IPS DF 4.7 (cell line): ENCODE measurements around the gene ALG12.

Source experiments
- DNase-seq: peaks from one replicate; pipeline ENCODE4 v3.0.0-alpha.2; 2013; ENCODE audit warnings: low spot score; ENCODE audit errors: extremely low read depth

The ALG12 gene

GRCh38 chr22:49930596-49931412 lies 12.6 kb upstream of the ALG12 start:
- DNase-seq, result no peak

- no peak for DNase-seq
Observed at GRCh38 chr22:49929994-49930575, 11.8 kb upstream of the ALG12 start.

DNA sequence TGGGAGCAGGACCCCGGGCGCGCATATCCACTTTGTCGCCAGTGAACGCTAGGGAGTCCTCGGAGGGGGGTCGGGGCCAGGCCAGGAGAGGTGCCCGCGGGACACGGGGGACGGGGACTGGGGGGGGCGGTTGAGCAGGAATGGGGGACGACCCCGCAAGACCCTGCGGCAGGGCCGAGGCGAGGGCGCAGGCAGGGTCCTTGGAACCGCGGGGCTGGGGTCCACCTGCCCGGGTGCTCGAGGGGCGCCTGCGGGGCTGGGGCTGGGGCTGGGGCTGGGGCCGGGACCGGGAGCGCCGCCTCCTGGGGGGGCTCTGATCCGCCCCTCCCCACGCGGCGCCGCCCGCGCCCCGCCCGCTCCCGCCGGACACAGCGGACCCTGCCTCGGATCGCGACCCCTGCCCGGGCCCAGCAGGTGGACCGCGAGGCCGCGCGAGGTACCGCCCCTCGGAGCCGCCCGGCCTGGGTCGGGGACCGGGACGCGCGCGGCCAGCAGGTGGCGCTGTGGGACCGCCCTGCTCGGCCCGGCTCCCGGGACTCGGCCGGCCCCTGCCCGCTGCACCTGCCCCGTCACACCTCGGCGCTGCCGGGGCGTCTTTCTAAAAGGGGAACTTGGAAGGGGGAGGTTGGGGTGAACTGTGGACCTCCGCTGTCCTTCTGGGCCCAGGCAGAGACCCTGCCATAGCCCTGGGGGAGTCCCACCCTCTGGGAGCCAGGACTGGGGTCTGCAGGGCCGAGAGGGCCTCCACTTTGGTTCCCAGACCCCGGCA lies 11.2 kb upstream of the ALG12 start:
- DNase-seq, result no peak

DNA sequence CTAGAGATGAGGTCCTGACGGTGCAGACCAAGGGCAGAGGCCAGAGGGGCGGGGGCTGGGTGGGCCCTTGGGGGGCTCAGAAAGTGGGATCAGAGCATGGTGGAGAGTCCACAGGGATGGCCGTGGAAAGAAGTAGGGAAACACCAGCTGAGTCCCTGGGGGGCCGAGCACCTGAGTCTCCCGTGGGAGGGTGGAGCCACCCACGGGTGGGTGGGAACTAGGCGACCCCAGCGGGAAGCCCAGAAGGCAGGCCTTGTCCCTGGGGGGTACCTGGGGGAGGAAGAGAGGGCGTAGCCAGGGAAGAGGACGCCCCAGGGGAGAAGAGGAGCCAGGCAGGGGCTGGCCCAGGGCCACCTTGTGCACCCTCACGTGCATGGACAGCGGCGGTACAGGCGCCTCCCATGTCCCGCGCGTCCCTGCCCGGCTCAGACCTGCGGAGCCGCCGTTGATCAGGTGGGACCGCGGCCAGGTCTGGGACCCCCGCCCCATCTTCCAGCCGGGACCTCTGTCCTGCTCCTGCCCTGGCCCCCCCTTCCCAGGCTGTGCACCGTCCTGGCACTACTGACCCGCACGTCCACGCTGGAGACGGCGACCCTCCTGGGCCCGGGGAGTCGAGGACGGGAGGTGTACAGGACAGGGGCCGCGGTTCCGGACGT lies 10.4 kb upstream of the ALG12 start:
- no peak for DNase-seq

GRCh38 chr22:49928185-49928495 lies 9.9 kb upstream of the ALG12 start:
- no peak for DNase-seq

DNA sequence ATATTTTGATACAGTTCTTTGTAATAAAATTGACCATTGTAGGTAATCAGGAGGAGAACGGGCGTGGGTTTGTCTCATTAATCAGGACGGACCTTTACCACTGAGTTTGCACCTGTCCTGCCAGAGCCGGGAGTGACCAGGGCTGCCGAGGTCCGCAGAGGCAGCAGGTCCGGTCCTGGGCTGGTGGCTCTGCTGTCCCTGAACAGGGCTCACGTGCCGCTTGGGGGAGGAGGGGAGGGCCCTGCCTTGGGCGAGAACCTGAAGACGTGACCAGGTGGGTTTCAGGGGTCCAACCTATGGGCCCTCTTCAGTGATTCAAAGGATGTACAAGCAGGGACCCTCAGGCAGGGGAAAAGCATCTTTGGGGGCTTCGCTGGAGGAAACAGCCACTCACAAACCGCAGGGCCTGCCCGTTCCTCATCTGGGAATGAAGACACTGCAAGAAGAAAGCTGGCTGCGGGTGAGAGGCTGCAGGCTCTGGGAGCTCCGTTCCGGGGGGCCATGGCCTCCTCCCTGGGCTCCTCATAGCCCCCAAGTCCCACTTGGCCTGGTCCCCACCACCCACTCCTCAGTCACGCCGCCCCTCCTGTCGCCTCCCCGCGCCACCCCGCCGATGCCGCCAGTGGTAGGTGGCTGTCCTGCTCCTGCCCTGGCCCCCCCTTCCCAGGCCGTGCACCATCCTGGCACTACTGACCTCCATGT lies 9.4 kb upstream of the ALG12 start:
- DNase-seq, result no peak

DNA sequence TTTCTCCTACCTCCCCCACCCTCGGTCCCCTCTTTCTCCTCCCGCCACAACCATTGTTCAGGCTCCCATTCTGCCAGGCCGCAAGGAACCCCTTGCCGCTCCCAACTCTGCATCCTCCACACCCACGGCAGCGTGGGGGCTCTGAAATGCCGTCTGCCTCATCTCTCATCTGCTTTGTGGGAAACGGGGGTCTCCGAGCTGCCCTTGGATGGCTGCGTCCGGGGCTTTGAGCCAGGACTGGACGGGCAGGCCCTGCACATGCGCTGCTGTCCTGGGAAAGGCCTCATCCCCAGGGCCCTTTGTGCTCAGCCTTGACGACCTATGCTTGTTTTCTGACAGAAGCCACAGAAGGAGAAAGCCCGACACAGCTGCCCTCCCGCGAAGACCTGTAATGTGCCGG lies 8.7 kb upstream of the ALG12 start:
- DNase-seq, result no peak

GRCh38 chr22:49925525-49926128 lies 7.4 kb upstream of the ALG12 start:
- DNase-seq, result no peak

- DNase-seq, result no peak
Observed at GRCh38 chr22:49924113-49924833, 6.0 kb upstream of the ALG12 start.

DNA sequence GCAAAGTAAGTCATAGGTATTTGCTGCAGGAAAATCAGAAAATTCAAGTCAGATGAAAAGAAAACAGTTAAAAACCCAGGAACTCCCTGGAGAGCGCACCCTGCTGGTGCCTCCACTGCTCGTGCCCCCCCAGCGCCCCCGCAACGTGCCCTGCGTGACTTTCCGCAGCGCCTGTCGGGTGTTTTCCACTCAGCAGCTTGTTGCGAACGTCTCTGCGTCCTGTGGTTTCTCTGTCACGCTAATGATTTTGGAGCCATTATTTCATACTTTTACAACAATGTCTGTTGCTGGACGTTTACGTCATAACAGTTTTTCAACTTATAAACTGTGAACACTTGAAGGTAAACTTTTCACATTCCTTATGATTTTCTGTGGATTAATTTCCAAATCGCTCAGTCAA lies 5.2 kb upstream of the ALG12 start:
- DNase-seq, result no peak

DNA sequence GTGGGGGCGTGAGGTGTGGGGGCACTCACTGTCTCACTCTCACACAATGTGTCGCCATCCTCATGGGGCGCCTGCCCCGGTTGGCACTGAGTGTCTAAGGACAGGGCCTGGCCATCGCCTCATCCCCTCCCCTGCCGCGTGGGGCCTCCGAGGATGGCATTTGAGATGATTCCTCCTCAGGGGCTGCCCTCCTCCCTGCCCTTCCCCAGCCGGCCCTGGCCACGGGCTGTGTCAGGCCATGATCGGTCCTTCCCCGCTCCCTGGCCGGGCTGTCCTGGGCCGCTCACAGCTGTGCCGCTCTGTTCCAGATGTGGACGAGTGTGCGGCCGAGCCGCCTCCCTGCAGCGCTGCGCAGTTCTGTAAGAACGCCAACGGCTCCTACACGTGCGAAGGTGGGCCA lies 4.7 kb upstream of the ALG12 start:
- DNase-seq, result no peak

DNA sequence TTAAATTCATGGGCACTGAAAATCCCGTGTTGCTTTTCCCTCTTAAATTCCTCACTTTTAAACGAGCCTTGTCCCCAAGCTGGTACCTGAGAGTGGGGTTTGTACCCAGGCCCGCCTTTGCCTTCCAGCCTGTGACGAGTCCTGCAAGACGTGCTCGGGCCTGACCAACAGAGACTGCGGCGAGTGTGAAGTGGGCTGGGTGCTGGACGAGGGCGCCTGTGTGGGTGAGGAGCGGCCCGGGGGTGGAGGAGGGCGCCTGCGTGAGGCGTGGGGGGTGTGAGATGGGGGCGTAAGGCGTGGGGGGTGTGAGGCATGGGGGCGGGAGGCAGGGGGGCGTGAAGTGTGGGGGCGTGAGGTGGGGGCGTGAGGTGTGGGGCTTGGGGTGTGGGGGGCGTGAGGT lies 4.2 kb upstream of the ALG12 start:
- DNase-seq, result no peak

GRCh38 chr22:49921508-49922278 lies 3.5 kb upstream of the ALG12 start:
- DNase-seq, result no peak

DNA sequence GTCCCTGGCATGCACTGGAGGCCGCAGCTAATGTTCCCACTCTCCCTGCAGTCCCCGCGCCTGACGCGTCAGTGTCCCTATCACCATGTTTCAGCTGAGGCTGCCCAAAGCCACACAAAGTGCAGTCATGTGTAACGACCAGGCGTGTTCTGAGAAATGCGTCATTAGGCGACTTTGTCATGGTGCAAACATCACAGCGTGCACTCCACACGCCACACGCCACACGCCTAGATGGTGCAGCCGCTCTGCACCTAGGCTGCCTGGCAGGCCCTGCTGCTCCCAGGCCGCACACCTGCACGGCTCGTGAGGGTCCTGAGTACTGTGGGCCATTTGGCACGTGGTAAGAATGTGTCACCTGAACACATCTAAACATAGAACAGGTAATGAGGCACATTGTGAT lies 2.6 kb upstream of the ALG12 start:
- DNase-seq, result no peak

GRCh38 chr22:49918911-49919881 lies 958 bp upstream of the ALG12 start:
- no peak for DNase-seq

GRCh38 chr22:49916831-49917230 lies 1.4 kb downstream of the ALG12 start:
- DNase-seq, result no peak

DNA sequence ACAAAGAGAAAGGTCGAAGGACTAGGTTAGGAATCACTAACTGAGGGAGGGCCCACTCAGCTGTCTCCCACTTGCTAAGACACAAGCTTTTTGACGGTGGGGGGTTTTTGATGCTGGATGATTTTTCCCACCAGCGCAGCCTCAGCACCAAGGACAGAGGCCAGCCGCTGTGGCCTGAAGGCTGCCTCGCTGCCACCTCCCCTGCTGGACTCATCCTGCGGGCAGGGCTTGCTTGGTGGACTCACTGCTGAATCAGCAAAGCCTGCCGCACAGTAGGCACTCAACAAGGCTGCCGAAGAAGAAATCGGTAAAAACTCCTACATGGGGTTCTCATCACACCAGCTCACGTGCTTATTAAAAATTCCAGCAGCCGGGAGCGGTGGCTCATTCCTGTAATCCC lies 2.6 kb downstream of the ALG12 start:
- DNase-seq, result no peak

DNA sequence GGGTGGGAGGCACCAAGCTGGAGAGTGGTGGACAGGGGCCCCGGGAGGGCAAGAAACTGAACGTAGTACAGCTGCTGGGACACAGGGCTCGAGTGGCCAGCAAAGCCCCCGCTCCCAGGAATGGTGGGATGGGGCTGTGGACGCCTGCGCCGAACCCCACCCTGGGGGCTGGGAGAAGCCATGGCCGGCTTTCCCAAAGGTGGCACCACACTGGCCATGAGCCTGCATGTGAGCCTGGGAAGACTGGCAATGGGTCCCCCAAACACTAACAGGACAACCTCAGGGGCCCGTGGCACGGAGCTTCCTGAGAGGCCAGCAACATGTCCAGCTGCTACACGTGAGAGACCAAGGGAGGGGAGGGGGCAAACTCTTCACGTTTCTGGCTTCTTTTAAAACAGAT lies 4.0 kb downstream of the ALG12 start:
- DNase-seq, result no peak

- no peak for DNase-seq
Observed at GRCh38 chr22:49913446-49913845, 4.8 kb downstream of the ALG12 start.
